Osteoblast (primary cell): Measurements from ENCODE around the gene CADM4. TPM values are rescaled to one million over a fixed set of nuclear protein-coding genes. Genes with fewer than 3 reads are reported as not detected.

Experiments
- DNase-seq: peaks from one replicate; pipeline ENCODE4 v3.0.0; 2011; ENCODE audit warnings: low spot score, mixed read lengths; ENCODE audit not compliant: insufficient read length; ENCODE audit errors: missing footprints
- H2AFZ ChIP-seq: 2 replicates; pipeline ENCODE4 v1.6.0; 2011; ENCODE audit warnings: mild to moderate bottlenecking, low read length
- H3K27ac ChIP-seq: 2 replicates; pipeline ENCODE4 v1.5.1; 2011; ENCODE audit warnings: mild to moderate bottlenecking, low read depth, low read length, moderate library complexity
- H3K27me3 ChIP-seq: 2 replicates; pipeline ENCODE4 v1.6.0; 2012; ENCODE audit warnings: mild to moderate bottlenecking, control low read depth, inconsistent platforms, low read length, moderate library complexity; ENCODE audit not compliant: insufficient read depth
- H3K36me3 ChIP-seq: 2 replicates; pipeline ENCODE4 v1.5.1; 2011; ENCODE audit warnings: mild to moderate bottlenecking, low read length, control low read depth, moderate library complexity; ENCODE audit not compliant: insufficient read depth
- H3K4me1 ChIP-seq: 2 replicates; pipeline ENCODE4 v1.5.1; 2011; ENCODE audit warnings: mild to moderate bottlenecking, low read length, control low read depth, moderate library complexity; ENCODE audit not compliant: insufficient read depth
- H3K4me2 ChIP-seq: 2 replicates; pipeline ENCODE4 v1.6.0; 2011; ENCODE audit warnings: mild to moderate bottlenecking, low read length; ENCODE audit not compliant: insufficient read depth
- H3K4me3 ChIP-seq: fragments of 200-600 bp; sonication (generic); 3 replicates; pipeline ENCODE4 v1.5.1; 2012; ENCODE audit warnings: mild to moderate bottlenecking, low read length, inconsistent platforms; ENCODE audit not compliant: insufficient read depth
- H3K79me2 ChIP-seq: 2 replicates; pipeline ENCODE4 v1.6.0; 2012; ENCODE audit warnings: mild to moderate bottlenecking, low read length, control low read depth, inconsistent platforms; ENCODE audit not compliant: insufficient read depth
- H3K9me3 ChIP-seq: 2 replicates; pipeline ENCODE4 v1.5.1; 2011; ENCODE audit warnings: low read depth, low read length, control low read depth
- H4K20me1 ChIP-seq: 2 replicates; pipeline ENCODE4 v1.6.0; 2012; ENCODE audit warnings: mild to moderate bottlenecking, low read length, control low read depth; ENCODE audit not compliant: insufficient read depth
- total RNA-seq: library from RNA; depleted of rRNA; stranded (reverse); fragments of >200 nt; gene quantifications from 2 replicates; pipeline ENCODE4 v1.2.3, GENCODE V29; 2012
- TF ChIP-seq, protein P1 (sequence below): IDR thresholded peaks from 2 replicates; pipeline ENCODE4 v1.5.1; 2011; ENCODE audit warnings: mild to moderate bottlenecking, low read depth, low read length, moderate library complexity; ENCODE audit errors: extremely low read depth

The CADM4 gene
- total RNA-seq, 1 donor = 1.4 TPM

DNA sequence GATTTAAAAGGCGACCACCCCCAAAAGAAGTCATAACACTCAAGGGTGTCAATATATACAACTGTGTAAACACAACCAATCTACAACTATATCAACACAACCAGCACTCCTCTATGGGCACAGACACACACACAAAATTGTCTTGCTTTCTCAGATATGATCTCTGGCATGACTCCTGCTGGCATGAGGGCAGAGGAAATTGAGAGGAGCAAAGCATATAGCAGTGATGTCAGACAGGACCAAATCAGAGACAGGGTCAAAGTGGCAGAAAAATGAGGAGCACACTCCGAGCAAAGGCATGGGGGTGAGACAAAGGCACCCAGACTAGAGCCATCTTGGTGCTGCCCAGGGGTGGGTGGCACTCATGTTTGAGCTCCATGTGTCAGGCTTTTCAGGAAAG lies 53.3 kb downstream of the CADM4 start:
- H3K4me1 ChIP-seq = no peaks in the 10 kb centered on the region
- H3K27me3 ChIP-seq = no peaks in the 10 kb centered on the region
- no peak overlapping the region for H2AFZ ChIP-seq
- H3K4me2 ChIP-seq = no peak overlapping the region
- no peak overlapping the region for H3K4me3 ChIP-seq
- H3K36me3 ChIP-seq = peaks cover 30% of the 10 kb centered on the region
- TF ChIP-seq, protein P1, sequence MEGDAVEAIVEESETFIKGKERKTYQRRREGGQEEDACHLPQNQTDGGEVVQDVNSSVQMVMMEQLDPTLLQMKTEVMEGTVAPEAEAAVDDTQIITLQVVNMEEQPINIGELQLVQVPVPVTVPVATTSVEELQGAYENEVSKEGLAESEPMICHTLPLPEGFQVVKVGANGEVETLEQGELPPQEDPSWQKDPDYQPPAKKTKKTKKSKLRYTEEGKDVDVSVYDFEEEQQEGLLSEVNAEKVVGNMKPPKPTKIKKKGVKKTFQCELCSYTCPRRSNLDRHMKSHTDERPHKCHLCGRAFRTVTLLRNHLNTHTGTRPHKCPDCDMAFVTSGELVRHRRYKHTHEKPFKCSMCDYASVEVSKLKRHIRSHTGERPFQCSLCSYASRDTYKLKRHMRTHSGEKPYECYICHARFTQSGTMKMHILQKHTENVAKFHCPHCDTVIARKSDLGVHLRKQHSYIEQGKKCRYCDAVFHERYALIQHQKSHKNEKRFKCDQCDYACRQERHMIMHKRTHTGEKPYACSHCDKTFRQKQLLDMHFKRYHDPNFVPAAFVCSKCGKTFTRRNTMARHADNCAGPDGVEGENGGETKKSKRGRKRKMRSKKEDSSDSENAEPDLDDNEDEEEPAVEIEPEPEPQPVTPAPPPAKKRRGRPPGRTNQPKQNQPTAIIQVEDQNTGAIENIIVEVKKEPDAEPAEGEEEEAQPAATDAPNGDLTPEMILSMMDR = no peak
- peak; percentile 4 for DNase-seq
- peaks cover 28% of the 10 kb centered on the region for H3K79me2 ChIP-seq
- peaks cover 14% of the 10 kb centered on the region for H4K20me1 ChIP-seq
- H3K27ac ChIP-seq = no peak overlapping the region
- H3K9me3 ChIP-seq = no peaks in the 10 kb centered on the region

DNA sequence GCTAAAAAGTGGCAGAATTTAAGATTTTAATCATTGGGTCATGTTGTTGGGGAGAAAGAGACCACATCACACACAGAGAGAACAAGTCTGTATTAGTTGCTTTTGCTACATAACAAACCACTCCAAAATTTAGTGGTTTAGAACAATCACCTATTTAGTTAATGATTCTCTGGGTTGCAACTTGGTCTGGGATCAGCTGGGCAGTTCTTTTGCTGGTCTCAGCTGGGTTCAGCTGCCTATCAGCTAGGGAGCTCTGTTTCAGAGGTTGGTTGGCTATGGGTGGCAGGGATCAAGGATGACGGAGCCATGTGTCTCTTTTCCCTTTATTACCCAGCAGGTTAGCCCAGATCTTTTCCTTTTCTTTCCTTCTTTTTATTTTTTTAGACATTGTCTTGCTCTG lies 55.2 kb downstream of the CADM4 start:
- Histone ChIP-seq H3K27ac (no peak overlapping the region), H3K79me2 (peaks cover 12% of the 10 kb centered on the region), H2AFZ (no peak overlapping the region), H3K27me3 (no peaks in the 10 kb centered on the region), H3K36me3 (peaks cover 15% of the 10 kb centered on the region), H3K4me1 (no peaks in the 10 kb centered on the region), H3K9me3 (no peaks in the 10 kb centered on the region), H3K4me2 (no peak overlapping the region), H3K4me3 (no peak overlapping the region), H4K20me1 (peaks cover 3% of the 10 kb centered on the region)
- peak; percentile 39 for DNase-seq
- TF ChIP-seq, protein P1 = no peak

GRCh38 chr19:43582495-43582894 lies 57.2 kb downstream of the CADM4 start:
- peaks cover 5% of the 10 kb centered on the region for H3K36me3 ChIP-seq
- no peak overlapping the region for H3K4me2 ChIP-seq
- H3K79me2 ChIP-seq = peaks cover 9% of the 10 kb centered on the region
- H2AFZ ChIP-seq = no peak overlapping the region
- no peaks in the 10 kb centered on the region for H3K27me3 ChIP-seq
- no peak for DNase-seq
- no peaks in the 10 kb centered on the region for H3K9me3 ChIP-seq
- no peaks in the 10 kb centered on the region for H3K4me1 ChIP-seq
- H4K20me1 ChIP-seq = peaks cover 3% of the 10 kb centered on the region
- H3K4me3 ChIP-seq = no peak overlapping the region
- TF ChIP-seq, protein P1 = no peak
- no peak overlapping the region for H3K27ac ChIP-seq

- Histone ChIP-seq H3K4me3 (peak overlapping the region; percentile 28), H3K36me3 (no peaks in the 10 kb centered on the region)
Observed at GRCh38 chr19:43581467-43581866, 58.2 kb downstream of the CADM4 start.

More at GRCh38 chr19:43581467-43581866, 58.2 kb downstream of the CADM4 start:
- Histone ChIP-seq H3K79me2 (peaks cover 5% of the 10 kb centered on the region), H3K4me2 (peak overlapping the region; percentile 74), H3K4me1 (no peaks in the 10 kb centered on the region), H2AFZ (no peak overlapping the region), H4K20me1 (peaks cover 3% of the 10 kb centered on the region), H3K9me3 (no peaks in the 10 kb centered on the region), H3K27ac (no peak overlapping the region), H3K27me3 (no peaks in the 10 kb centered on the region)
- TF ChIP-seq, protein P1 = no peak
- peak; percentile 49 for DNase-seq
